HepG2 (cell line): Measurements from ENCODE around the gene TPM2. TPM values are rescaled to one million over a fixed set of nuclear protein-coding genes. Genes with fewer than 3 reads are reported as not detected.

Experiments
- ASH2L ChIP-seq: fragments of 300-600, 200-600 bp; sonication (generic); IDR thresholded peaks from 2 replicates; pipeline ENCODE4 v1.7.0; 2017; ENCODE audit warnings: low read depth, mild to moderate bottlenecking, moderate library complexity, mixed read lengths, low read length; ENCODE audit not compliant: insufficient read length
- CREM ChIP-seq, 2 experiments: sonication (generic) in 1 of 2; formaldehyde crosslinking in 1 of 2; IDR thresholded peaks; 2 replicates each; pipeline versions ENCODE4 v1.4.0 to v1.6.1; 2016 to 2020; ENCODE audit warnings: antibody characterized with exemption in 1 of 2, mild to moderate bottlenecking in 1 of 2, missing genetic modification reagents in 1 of 2
- ESRRA ChIP-seq: sonication (generic); formaldehyde crosslinking; IDR thresholded peaks from 2 replicates; pipeline ENCODE4 v1.5.1; 2020; ENCODE audit warnings: mild to moderate bottlenecking, low read depth, missing genetic modification reagents
- FOXA1 ChIP-seq, 2 experiments: fragments of 450-650 bp in 1 of 2; sonication (generic) in 1 of 2; formaldehyde crosslinking in 1 of 2; IDR thresholded peaks; 2 replicates each; pipeline versions ENCODE4 v1.4.0 to v1.6.1; 2016 to 2020; ENCODE audit warnings: missing genetic modification reagents in 1 of 2
- PHF20 ChIP-seq: sonication (generic); formaldehyde crosslinking; IDR thresholded peaks from 2 replicates; pipeline ENCODE4 v1.5.0; 2020; ENCODE audit warnings: mild to moderate bottlenecking, missing genetic modification reagents
- ZNF235 ChIP-seq: sonication (generic); formaldehyde crosslinking; IDR thresholded peaks from 2 replicates; pipeline ENCODE4 v1.8.1; 2023; ENCODE audit warnings: mild to moderate bottlenecking, missing genetic modification reagents, borderline replicate concordance
- ZNF691 ChIP-seq: sonication (generic); formaldehyde crosslinking; IDR thresholded peaks from 2 replicates; pipeline ENCODE4 v1.4.0; 2020; ENCODE audit warnings: missing genetic modification reagents, low read depth, mild to moderate bottlenecking, borderline replicate concordance
- polyA plus RNA-seq, 8 experiments: library from polyadenylated mRNA; depleted of rRNA in 3 of 8; stranded (reverse) in 7 of 8; unstranded in 1 of 8; fragments of >200 nt; fragmentation: Illumina TruSeq in 4 of 8; extraction: Trizol in 4 of 8; gene quantifications; 2 replicates each; pipeline versions ENCODE4 v1.2.1 to v1.2.3, GENCODE V29; 2011 to 2016; ENCODE audit warnings: low read depth in 4 of 8, missing spikeins in 1 of 8, mixed read lengths in 1 of 8; ENCODE audit not compliant: insufficient read depth in 1 of 8
- total RNA-seq, 5 experiments: library from RNA; depleted of rRNA; stranded (reverse); fragments of >200 nt; fragmentation: Illumina TruSeq; extraction: Trizol; gene quantifications; 2 replicates each; pipeline ENCODE4 v1.2.3, GENCODE V29; 2016; ENCODE audit warnings: low read depth in 1 of 5
- TF ChIP-seq, protein P1 (sequence below): sonication (generic); formaldehyde crosslinking; IDR thresholded peaks from 2 replicates; pipeline ENCODE4 v1.4.0; 2020; ENCODE audit warnings: mild to moderate bottlenecking, missing genetic modification reagents
- TF ChIP-seq, protein P2 (sequence below): sonication (generic); formaldehyde crosslinking; IDR thresholded peaks from 2 replicates; pipeline ENCODE4 v1.4.0; 2020; ENCODE audit warnings: mild to moderate bottlenecking, missing genetic modification reagents, borderline replicate concordance
- TF ChIP-seq, protein P3 (sequence below): sonication (generic); formaldehyde crosslinking; IDR thresholded peaks from 2 replicates; pipeline ENCODE4 v1.8.0; 2022; ENCODE audit warnings: missing genetic modification reagents, mild to moderate bottlenecking, inconsistent platforms, borderline replicate concordance

TPM2 gene
- total and polyA plus RNA-seq, 2 of the 13 experiments (the other 11 are each of a cell fraction or from before 2014, with no cell fraction given) = 3.1 to 10.7 TPM

- TF ChIP-seq, protein P1, sequence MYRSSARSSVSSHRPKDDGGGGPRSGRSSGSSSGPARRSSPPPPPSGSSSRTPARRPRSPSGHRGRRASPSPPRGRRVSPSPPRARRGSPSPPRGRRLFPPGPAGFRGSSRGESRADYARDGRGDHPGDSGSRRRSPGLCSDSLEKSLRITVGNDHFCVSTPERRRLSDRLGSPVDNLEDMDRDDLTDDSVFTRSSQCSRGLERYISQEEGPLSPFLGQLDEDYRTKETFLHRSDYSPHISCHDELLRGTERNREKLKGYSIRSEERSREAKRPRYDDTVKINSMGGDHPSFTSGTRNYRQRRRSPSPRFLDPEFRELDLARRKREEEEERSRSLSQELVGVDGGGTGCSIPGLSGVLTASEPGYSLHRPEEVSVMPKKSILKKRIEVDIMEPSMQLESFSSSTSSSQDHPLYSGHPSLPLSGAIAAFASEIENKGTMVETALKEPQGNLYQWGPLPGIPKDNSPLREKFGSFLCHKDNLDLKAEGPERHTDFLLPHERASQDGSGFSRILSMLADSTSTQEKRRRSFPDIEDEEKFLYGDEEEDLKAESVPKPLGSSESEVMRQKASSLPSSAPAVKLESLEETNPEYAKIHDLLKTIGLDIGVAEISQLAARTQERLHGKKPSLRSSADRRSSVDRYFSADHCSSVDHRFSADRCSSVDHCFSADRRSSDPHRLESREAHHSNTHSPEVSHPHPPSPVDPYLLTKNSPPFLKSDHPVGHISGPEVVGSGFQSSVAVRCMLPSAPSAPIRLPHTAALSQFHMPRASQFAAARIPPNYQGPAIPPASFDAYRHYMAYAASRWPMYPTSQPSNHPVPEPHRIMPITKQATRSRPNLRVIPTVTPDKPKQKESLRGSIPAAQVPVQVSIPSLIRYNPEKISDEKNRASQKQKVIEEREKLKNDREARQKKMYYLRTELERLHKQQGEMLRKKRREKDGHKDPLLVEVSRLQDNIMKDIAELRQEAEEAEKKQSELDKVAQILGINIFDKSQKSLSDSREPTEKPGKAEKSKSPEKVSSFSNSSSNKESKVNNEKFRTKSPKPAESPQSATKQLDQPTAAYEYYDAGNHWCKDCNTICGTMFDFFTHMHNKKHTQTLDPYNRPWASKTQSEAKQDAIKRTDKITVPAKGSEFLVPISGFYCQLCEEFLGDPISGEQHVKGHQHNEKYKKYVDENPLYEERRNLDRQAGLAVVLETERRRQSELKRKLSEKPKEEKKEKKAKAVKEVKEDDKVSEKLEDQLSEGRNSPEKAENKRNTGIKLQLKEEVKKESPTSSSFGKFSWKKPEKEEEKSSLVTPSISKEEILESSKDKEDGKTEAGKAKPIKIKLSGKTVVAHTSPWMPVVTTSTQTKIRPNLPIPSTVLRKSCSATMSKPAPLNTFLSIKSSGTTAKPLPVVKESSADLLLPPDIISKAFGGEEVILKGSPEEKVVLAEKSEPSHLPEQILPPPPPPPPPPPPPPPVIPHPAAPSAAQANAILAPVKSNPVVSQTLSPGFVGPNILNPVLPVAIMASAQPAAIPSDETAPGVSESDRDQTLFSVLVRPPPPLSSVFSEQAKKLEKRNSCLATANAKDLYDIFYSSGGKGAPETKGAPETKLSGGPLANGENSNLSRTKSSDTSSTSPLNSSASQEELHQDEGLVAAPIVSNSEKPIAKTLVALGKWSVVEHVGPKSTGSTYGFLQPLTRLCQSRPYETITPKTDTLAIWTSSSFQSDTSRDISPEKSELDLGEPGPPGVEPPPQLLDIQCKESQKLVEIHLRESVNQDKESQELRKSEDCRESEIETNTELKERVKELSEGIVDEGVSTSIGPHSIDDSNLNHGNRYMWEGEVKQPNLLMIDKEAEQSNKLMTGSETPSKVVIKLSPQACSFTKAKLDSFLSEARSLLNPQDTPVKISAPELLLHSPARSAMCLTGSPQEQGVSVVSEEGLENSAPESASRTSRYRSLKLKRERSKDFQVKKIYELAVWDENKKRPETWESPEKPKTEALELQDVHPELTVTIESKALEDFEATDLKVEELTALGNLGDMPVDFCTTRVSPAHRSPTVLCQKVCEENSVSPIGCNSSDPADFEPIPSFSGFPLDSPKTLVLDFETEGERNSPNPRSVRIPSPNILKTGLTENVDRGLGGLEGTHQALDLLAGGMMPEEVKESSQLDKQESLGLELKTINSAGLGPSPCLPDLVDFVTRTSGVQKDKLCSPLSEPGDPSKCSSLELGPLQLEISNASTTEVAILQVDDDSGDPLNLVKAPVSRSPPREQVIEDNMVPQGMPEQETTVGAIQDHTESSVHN (CRISPR knock-in tag) = 0 out of 2 replicates have a peak, but pooled peaks have one; percentile 52
- TF ChIP-seq, protein P2, sequence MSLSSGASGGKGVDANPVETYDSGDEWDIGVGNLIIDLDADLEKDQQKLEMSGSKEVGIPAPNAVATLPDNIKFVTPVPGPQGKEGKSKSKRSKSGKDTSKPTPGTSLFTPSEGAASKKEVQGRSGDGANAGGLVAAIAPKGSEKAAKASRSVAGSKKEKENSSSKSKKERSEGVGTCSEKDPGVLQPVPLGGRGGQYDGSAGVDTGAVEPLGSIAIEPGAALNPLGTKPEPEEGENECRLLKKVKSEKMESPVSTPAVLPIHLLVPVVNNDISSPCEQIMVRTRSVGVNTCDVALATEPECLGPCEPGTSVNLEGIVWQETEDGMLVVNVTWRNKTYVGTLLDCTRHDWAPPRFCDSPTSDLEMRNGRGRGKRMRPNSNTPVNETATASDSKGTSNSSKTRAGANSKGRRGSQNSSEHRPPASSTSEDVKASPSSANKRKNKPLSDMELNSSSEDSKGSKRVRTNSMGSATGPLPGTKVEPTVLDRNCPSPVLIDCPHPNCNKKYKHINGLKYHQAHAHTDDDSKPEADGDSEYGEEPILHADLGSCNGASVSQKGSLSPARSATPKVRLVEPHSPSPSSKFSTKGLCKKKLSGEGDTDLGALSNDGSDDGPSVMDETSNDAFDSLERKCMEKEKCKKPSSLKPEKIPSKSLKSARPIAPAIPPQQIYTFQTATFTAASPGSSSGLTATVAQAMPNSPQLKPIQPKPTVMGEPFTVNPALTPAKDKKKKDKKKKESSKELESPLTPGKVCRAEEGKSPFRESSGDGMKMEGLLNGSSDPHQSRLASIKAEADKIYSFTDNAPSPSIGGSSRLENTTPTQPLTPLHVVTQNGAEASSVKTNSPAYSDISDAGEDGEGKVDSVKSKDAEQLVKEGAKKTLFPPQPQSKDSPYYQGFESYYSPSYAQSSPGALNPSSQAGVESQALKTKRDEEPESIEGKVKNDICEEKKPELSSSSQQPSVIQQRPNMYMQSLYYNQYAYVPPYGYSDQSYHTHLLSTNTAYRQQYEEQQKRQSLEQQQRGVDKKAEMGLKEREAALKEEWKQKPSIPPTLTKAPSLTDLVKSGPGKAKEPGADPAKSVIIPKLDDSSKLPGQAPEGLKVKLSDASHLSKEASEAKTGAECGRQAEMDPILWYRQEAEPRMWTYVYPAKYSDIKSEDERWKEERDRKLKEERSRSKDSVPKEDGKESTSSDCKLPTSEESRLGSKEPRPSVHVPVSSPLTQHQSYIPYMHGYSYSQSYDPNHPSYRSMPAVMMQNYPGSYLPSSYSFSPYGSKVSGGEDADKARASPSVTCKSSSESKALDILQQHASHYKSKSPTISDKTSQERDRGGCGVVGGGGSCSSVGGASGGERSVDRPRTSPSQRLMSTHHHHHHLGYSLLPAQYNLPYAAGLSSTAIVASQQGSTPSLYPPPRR (CRISPR knock-in tag) = 0 out of 2 replicates have a peak, but pooled peaks have one; percentile 19
- TF ChIP-seq ZNF691 (CRISPR knock-in tag) (0 out of 2 replicates have a peak, but pooled peaks have one; percentile 63), ASH2L (peak; percentile 6), ESRRA (CRISPR knock-in tag) (0 out of 2 replicates have a peak, but pooled peaks have one; percentile 32), FOXA1 (IDR thresholded peaks at IDR 0.05) (no peak), FOXA1 (CRISPR knock-in tag; IDR thresholded peaks at IDR 0.05) (0 out of 2 replicates have a peak, but pooled peaks have one; percentile 8), PHF20 (CRISPR knock-in tag) (no peak), ZNF235 (0 out of 2 replicates have a peak, but pooled peaks have one; percentile 43), CREM (IDR thresholded peaks at IDR 0.05) (peak; percentile 66; the same call in 1 of the 2 replicates), CREM (CRISPR knock-in tag; IDR thresholded peaks at IDR 0.05) (no peak)
- TF ChIP-seq, protein P3, sequence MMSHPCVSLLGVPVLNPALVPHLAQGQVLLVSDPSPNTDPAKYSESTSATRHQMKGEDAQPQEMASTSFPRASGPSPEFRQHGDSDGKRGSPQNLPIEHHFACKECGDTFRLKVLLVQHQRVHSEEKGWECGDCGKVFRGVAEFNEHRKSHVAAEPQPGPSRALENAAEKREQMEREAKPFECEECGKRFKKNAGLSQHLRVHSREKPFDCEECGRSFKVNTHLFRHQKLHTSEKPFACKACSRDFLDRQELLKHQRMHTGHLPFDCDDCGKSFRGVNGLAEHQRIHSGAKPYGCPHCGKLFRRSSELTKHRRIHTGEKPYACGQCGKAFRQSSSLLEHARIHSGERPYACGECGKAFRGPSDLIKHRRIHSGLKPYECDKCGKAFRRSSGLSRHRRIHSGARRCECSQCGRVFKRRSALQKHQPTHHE (CRISPR knock-in tag) = 0 out of 2 replicates have a peak, but pooled peaks have one; percentile 25
These were observed 41.9 kb upstream of the TPM2 start (continued) for GRCh38 chr9:35731415-35732184.
